ENCODE data around the gene ANXA10.

- TF ChIP-seq CTCF (IDR thresholded peaks at IDR 0.05) (no peak), POLR2AphosphoS5 (IDR thresholded peaks at IDR 0.05) (no peak), POLR2A (IDR thresholded peaks at IDR 0.05) (no peak), EP300 (IDR thresholded peaks at IDR 0.05) (no peak)
Observed at GRCh38 chr4:168101026-168101425, 8.7 kb downstream of the ANXA10 start.
